ENCODE data around the gene FAM131C.
"Not testable (repeated sequence)": the region's sequence is repeated elsewhere in the genome, so short reads cannot be mapped to it uniquely, and the experiment has no call there.

FAM131C gene

GRCh38 chr1:16033103-16033632, 40.3 kb downstream of the FAM131C start:
- DNase-seq (ENCODE audit: low spot score) = not testable (repeated sequence)

DNA sequence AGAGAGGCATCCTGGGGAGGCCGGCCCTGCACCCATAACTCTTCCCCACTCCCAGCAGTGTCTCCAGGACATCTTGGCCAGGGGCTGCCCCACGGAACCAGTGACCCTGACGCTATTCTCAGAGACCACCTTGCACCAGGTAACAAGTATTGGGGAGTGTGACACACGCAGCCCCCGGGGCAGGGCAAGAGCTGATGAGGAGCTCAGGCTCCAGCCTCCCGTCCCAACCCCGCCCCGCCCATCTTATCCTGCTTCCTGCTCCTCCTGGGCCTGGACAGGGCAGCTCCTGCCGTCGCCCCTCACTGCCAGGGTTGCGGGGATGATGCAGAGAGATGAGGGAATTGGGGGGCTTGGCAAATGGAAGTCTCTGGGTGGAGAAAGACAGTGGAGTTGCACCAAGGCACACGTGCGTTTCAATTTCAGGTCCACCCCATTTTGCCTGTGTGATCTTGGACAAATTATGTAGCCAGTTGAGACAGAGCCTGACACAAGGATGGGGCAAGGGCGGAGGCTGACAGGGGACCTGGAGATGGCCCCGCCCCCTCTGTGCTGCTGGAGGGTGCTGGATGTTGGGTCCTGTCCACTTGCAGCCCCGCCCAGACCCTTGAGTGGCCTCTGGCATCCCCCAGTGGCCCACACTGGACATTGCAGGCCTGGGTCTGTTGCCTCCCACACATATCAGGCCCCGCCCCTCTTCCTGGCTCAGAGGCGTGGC, 40.9 kb downstream of the FAM131C start:
- DNase-seq (ENCODE audit: low spot score) = peak; percentile 96

DNA sequence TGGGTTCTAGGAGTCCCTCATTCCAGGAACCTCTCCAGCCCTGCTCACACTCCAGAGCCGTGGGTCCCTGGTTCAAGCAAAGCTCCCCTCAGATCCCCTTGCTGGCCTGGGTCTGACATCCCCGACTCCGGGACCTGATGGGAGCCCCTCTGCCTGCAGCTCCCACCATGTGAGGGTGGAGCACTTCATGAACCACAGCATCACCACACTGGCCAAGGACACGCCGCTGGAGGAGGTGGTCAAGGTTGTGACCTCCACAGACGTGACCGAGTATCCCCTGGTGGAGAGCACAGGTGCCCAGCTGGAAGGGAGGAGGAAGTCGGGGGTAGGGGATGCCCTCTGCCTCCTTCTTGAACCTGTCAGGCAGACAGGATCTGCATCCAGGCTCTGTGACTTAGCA, 41.9 kb downstream of the FAM131C start:
- no peak for DNase-seq (ENCODE audit: low spot score)

- no peak for DNase-seq (ENCODE audit: low spot score)
Observed at GRCh38 chr1:16029288-16029687, 44.2 kb downstream of the FAM131C start.

GRCh38 chr1:16029003-16029268, 44.5 kb downstream of the FAM131C start:
- not testable (repeated sequence) for DNase-seq (ENCODE audit: low spot score)

DNA sequence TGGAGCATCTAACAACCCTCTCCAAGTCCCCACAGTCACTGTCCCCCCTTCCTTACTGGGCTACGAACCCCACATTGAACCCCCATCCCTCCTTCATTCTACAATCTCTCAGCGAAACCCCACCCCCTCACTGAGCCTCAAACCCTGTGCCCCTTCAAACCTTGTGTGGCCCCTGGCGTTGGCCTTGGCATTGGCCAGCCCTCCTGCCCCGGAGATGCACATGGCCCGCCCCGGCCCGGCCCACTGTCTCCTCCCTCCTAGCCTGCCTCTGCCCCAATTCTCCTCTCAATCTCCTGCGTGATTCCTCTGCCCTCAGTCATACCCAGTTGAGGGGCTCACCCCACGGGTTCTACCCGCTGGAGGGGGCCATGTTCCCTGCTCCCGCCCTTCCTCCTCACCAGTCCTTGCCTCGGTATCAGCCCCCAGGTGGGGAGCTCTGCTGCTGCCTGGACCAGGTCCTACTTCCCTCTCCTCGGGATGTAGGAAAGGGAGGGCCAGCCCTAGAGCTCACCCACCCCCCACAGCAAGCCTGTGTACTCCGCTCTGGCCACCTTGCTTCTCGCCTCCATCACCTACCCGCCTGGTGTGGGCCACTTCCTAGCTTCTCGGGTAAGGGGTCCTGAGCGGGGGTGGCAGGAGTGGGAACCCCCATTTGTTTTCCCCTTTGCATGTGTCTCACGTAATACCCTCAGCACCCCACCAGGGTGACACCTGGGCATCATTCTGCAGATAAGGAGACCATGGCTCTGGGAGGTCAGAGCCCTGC, 45.0 kb downstream of the FAM131C start:
- no peak for DNase-seq (ENCODE audit: low spot score)

GRCh38 chr1:16026723-16027484, 46.5 kb downstream of the FAM131C start:
- DNase-seq (ENCODE audit: low spot score) = peak; percentile 65

DNA sequence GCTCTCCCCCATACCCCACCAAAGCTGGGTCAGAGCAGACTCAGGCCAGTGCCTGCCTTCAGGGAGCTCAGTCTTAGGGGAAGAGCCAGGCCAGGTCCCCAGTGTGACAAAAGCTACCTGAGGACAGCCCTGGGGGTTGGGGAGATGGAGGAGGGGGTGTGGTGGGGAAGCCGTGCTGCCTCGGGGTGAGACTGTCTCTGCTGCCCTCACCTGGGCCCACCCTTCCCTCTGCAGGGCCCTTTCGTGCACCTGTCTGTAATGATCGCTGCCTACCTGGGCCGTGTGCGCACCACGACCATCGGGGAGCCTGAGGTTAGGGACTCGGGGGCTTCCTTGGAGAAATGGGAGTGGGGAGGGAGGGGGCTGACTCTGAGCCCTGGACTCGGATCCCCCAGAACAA, 47.1 kb downstream of the FAM131C start:
- DNase-seq (ENCODE audit: low spot score) = not testable (repeated sequence)

- no peak for DNase-seq (ENCODE audit: low spot score)
Observed at GRCh38 chr1:16023050-16023653, 50.3 kb downstream of the FAM131C start.

DNA sequence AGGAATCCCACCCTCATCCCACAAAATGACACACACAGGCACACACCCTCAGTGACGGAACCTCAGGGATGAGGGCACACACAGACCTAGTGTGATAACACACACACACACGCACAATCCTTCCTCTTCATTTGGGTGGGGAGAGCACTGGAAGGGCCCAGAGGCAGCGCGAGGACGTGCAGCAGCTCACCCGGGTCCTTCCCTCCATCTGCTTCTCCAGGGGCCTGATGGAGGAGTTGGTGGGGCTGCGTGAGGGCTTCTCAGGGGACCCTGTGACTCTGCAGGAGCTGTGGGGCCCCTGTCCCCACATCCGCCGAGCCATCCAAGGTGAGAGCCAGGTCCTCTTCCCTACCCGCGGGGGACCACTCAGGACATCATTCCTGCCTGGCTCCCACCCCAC, 51.1 kb downstream of the FAM131C start:
- no peak for DNase-seq (ENCODE audit: low spot score)

- DNase-seq (ENCODE audit: low spot score) = no peak
Observed at GRCh38 chr1:16021681-16022080, 51.8 kb downstream of the FAM131C start, which contains the start of gene CLCNKA. Gene CLCNKA (plus strand): TSS chr1:16022036. CDS start chr1:16022620, 584 bp downstream.

GRCh38 chr1:16020878-16021277, 52.6 kb downstream of the FAM131C start:
- not testable (repeated sequence) for DNase-seq (ENCODE audit: low spot score)

DNA sequence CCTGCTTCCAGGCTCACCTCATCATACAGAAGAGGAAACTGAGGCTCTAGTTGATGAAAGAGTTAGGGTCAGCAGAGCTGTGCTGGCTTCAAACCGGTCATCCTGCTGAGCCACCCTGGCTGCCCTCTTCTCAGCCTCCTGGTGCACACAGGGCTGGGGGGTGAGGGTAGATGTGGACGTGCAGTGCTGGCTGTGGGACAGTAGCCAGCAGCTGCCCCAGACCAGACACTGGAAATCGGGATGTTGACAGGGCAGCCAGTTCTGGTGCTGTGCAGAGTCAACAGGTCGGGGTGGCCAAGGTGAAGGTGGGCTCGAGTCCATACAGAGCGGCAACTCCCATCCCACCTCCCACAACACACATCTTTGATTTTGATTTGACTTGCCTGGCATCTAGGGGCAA, 53.1 kb downstream of the FAM131C start:
- DNase-seq (ENCODE audit: low spot score) = no peak

GRCh38 chr1:16019644-16020277, 53.7 kb downstream of the FAM131C start:
- peak; percentile 73 for DNase-seq (ENCODE audit: low spot score)

DNA sequence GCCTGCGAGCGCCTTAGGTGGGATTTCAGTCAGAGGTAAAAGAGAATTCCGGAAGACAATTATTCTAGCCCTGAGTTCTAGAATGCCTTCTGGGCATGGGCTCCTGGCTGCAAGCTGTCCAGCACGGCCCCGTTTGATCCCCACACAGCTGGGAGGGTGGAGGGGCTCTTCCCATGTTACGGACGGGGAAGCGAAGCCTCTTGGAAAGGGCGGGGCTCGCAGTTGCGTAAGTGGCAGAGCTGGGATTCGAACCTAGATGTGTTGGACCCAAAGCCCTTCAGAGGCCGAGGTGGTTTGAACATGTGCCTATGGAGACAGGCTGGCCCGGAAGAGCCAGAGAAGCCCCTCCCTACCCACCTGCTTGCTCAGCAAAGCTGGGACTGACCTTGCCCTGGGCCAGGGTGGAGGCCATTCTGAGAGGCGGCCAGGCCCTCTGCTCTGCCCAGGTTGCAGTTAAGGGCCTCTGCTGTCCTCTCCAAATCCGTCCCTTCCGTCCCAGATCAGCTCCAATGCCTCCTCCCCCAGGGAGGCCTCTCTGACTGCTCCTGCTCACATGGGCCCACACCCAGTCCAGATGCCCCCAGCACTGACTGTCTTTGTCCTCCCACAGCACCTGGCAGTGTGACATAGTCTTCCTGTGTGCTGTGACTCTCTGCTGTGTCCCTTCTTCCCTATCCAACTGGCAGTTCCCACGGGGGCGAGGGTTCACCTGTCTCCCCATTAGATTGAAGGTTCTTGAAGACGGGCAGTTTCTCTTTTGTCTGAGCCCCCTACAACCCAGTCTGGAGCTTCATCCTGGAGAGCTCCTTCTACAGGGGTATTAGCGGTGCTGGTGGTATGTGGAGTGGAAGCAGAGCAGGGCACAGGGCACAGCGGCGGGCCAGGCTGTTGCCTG, 54.5 kb downstream of the FAM131C start:
- no peak for DNase-seq (ENCODE audit: low spot score)

DNA sequence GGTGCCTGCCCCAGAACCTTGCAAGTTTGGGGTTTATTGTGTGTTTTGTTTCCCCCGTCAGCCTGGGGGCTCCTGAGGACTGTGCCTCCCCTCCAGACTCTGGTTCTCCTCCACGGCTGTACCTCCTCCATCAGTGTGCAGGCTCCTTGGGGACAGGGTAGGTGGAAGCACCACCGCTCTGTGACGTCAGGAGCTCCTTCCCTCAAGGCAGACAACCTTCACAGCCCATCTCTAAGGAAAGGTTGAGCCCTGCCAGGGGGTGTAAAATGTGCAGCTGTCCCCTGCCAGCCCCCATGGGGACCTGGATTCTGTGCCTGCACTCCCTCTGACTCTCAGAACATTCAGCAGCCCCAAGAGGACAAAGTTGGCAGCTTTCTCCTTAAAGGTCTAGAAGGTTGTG, 55.1 kb downstream of the FAM131C start:
- DNase-seq (ENCODE audit: low spot score) = no peak

- DNase-seq (ENCODE audit: low spot score) = peak; percentile 93
Observed at GRCh38 chr1:16017461-16018303, 55.8 kb downstream of the FAM131C start, which contains the start of gene HSPB7. Gene HSPB7 (minus strand): TSS chr1:16018043. CDS start chr1:16017963, 80 bp downstream.

- DNase-seq (ENCODE audit: low spot score) = no peak
Observed at GRCh38 chr1:16017076-16017460, 56.4 kb downstream of the FAM131C start.

Measured in AG20443 (cell line).